HG02623 (cell line): ENCODE measurements around the gene TPCN2.

ENCODE experiments used
- ATAC-seq: cut with Tn5 transposase; IDR thresholded peaks from one replicate; pipeline ENCODE4 v1.9.1; 2021; ENCODE audit warnings: moderate library complexity; ENCODE audit not compliant: unreplicated experiment

The TPCN2 gene

GRCh38 chr11:69180226-69180625 is 131.5 kb downstream of the TPCN2 start:
- no peak for ATAC-seq

GRCh38 chr11:69180726-69181125 is 132.0 kb downstream of the TPCN2 start:
- no peak for ATAC-seq

- ATAC-seq: no peak
Measured at GRCh38 chr11:69183613-69184012, 134.9 kb downstream of the TPCN2 start.
